Activated B cell treated with CpG ODN at 0.5 μM for 24 hours (primary cell): ENCODE measurements around the gene DLEC1. TPM values are rescaled to one million over a fixed set of nuclear protein-coding genes. Genes with fewer than 3 reads are reported as not detected.
"Not testable (repeated sequence)": the region's sequence is repeated elsewhere in the genome, so short reads cannot be mapped to it uniquely, and the experiment has no call there.

Experiments
- ATAC-seq: fragments of 200-7000 bp; cut with Tn5 transposase; one replicate; pipeline ENCODE4 v1.10.0; 2021; ENCODE audit warnings: low read depth, mild to moderate bottlenecking, moderate library complexity
- CTCF ChIA-PET: fragments of 350-600 bp; sonication (Branson Sonifier 250); formaldehyde crosslinking; loops from one replicate; lab custom pipeline; 2021; ENCODE audit warnings: antibody characterized with exemption; lab: Charles Lee
- POLR2A ChIA-PET: fragments of 350-600 bp; sonication (Branson Sonifier 250); formaldehyde crosslinking; loops from one replicate; lab custom pipeline; 2021; ENCODE audit warnings: antibody characterized with exemption; lab: Charles Lee
- DNase-seq: peaks from one replicate; pipeline ENCODE4 v3.0.0; 2022
- H3K27ac Mint-ChIP-seq: one replicate; pipeline ENCODE4 v1.8.0; 2020; ENCODE audit warnings: mixed read lengths
- H3K27me3 Mint-ChIP-seq: one replicate; pipeline ENCODE4 v1.8.0; 2021; ENCODE audit warnings: mixed read lengths
- H3K36me3 Mint-ChIP-seq: one replicate; pipeline ENCODE4 v1.8.0; 2021; ENCODE audit warnings: low read depth, mixed read lengths
- H3K4me1 Mint-ChIP-seq: one replicate; pipeline ENCODE4 v1.8.0; 2021; ENCODE audit warnings: mixed read lengths
- H3K4me3 Mint-ChIP-seq: one replicate; pipeline ENCODE4 v1.8.0; 2020; ENCODE audit warnings: mild to moderate bottlenecking, mixed read lengths
- H3K9me3 Mint-ChIP-seq: one replicate; pipeline ENCODE4 v1.8.0; 2020; ENCODE audit warnings: mixed read lengths
- intact Hi-C: fragments of 100-400 bp; cut with micrococcal nuclease; formaldehyde crosslinking; loops from one replicate; pipeline ENCODE4 v1.15.1; 2024
- total RNA-seq: library from RNA; stranded (reverse); gene quantifications from 2 replicates; pipeline ENCODE4 v1.2.3, GENCODE V29; 2022
- TF ChIP-seq, protein P1 (sequence below): fragments of 200-600 bp; IDR thresholded peaks from one replicate; pipeline ENCODE4 v1.8.0; 2022; ENCODE audit warnings: antibody characterized with exemption, mild to moderate bottlenecking

Gene DLEC1
- total RNA-seq, 1 donor from 2014 or later = 0.11 TPM

- POLR2A ChIA-PET = no interaction called here
- H3K36me3 Mint-ChIP-seq = no peaks in the 10 kb centered on the region
- no peaks in the 10 kb centered on the region for H3K4me1 Mint-ChIP-seq
- CTCF ChIA-PET = no interaction called here
- TF ChIP-seq, protein P1, sequence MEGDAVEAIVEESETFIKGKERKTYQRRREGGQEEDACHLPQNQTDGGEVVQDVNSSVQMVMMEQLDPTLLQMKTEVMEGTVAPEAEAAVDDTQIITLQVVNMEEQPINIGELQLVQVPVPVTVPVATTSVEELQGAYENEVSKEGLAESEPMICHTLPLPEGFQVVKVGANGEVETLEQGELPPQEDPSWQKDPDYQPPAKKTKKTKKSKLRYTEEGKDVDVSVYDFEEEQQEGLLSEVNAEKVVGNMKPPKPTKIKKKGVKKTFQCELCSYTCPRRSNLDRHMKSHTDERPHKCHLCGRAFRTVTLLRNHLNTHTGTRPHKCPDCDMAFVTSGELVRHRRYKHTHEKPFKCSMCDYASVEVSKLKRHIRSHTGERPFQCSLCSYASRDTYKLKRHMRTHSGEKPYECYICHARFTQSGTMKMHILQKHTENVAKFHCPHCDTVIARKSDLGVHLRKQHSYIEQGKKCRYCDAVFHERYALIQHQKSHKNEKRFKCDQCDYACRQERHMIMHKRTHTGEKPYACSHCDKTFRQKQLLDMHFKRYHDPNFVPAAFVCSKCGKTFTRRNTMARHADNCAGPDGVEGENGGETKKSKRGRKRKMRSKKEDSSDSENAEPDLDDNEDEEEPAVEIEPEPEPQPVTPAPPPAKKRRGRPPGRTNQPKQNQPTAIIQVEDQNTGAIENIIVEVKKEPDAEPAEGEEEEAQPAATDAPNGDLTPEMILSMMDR = no peak
- H3K4me3 Mint-ChIP-seq = no peak overlapping the region
- peaks cover 11% of the 10 kb centered on the region for H3K27me3 Mint-ChIP-seq
- DNase-seq (no peak), ATAC-seq (no peak)
- intact Hi-C loops = no loop called here
- no peaks in the 10 kb centered on the region for H3K9me3 Mint-ChIP-seq
- no peak overlapping the region for H3K27ac Mint-ChIP-seq
Measured at GRCh38 chr3:38047896-38048295, 8.9 kb downstream of the DLEC1 start.

DNA sequence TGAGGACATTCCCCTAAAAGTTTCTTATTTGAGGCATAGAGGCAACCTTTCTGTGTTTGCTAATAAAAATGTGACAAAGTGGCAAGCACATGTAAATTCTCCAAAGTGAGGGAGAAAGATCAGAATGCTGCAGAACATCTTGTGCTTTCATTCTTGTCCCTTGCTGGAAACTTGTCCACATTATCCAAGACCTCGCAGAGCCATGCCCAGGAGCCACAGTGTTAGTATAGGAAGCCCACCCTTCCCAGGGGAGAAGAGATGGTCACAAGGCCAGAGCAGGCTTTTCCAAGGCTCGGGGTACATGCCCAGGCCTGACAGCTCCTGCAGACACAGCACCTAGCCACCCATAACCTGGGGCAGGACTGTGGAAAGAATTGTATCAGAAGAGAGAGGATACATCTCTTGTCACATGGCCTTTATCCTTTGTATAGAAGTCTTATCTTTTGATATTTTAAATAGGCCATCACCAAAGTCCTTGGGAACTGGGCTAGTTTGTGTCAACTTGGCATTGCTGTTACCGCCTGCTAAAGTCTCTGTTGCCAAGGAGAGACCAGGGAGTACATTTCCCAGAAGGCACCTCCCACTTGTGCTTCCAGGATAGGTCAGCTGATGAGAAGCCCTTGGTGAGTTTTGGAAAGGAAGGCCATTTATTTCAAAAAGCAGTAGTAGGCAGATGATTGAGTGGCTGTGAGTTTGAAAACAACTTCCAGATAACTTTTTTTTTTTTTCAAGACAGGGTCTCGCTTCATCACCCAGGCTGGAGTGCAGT is 10.5 kb downstream of the DLEC1 start:
- H3K4me1 Mint-ChIP-seq = no peaks in the 10 kb centered on the region
- no peak overlapping the region for H3K27ac Mint-ChIP-seq
- H3K9me3 Mint-ChIP-seq = no peaks in the 10 kb centered on the region
- ATAC-seq = no peak
- intact Hi-C loops = no loop called here
- H3K27me3 Mint-ChIP-seq = peaks cover 11% of the 10 kb centered on the region
- no peak for DNase-seq
- TF ChIP-seq, protein P1 = no peak
- POLR2A ChIA-PET = no interaction called here
- CTCF ChIA-PET = no interaction called here
- H3K4me3 Mint-ChIP-seq = no peak overlapping the region
- H3K36me3 Mint-ChIP-seq = no peaks in the 10 kb centered on the region

GRCh38 chr3:38051131-38051530 is 12.1 kb downstream of the DLEC1 start:
- DNase-seq (no peak), ATAC-seq (no peak)
- no peaks in the 10 kb centered on the region for H3K36me3 Mint-ChIP-seq
- no peak overlapping the region for H3K27ac Mint-ChIP-seq
- ChIA-PET POLR2A (no interaction called here), CTCF (no interaction called here)
- peaks cover 10% of the 10 kb centered on the region for H3K27me3 Mint-ChIP-seq
- no peaks in the 10 kb centered on the region for H3K4me1 Mint-ChIP-seq
- TF ChIP-seq, protein P1 = no peak
- no peak overlapping the region for H3K4me3 Mint-ChIP-seq
- intact Hi-C loops = no loop called here
- H3K9me3 Mint-ChIP-seq = no peaks in the 10 kb centered on the region

DNA sequence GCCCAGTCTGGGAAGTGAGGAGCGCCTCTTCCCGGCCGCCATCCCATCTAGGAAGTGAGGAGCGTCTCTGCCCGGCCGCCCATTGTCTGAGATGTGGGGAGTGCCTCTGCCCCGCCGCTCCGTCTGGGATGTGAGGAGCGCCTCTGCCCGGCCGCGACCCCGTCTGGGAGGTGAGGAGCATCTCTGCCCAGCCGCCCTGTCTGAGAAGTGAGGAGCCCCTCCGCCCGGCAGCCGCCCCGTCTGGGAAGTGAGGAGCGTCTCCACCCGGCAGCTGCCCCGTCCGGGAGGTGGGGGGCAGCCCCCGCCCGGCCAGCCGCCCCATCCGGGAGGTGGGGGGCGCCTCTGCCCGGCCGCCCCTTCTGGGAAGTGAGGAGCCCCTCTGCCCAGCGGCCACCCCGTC is 14.3 kb downstream of the DLEC1 start:
- POLR2A ChIA-PET, ATAC-seq, DNase-seq, H3K4me1 Mint-ChIP-seq, H3K27me3 Mint-ChIP-seq, H3K36me3 Mint-ChIP-seq, CTCF ChIA-PET, intact Hi-C loops, H3K9me3 Mint-ChIP-seq, H3K27ac Mint-ChIP-seq, H3K4me3 Mint-ChIP-seq: not testable (repeated sequence)

DNA sequence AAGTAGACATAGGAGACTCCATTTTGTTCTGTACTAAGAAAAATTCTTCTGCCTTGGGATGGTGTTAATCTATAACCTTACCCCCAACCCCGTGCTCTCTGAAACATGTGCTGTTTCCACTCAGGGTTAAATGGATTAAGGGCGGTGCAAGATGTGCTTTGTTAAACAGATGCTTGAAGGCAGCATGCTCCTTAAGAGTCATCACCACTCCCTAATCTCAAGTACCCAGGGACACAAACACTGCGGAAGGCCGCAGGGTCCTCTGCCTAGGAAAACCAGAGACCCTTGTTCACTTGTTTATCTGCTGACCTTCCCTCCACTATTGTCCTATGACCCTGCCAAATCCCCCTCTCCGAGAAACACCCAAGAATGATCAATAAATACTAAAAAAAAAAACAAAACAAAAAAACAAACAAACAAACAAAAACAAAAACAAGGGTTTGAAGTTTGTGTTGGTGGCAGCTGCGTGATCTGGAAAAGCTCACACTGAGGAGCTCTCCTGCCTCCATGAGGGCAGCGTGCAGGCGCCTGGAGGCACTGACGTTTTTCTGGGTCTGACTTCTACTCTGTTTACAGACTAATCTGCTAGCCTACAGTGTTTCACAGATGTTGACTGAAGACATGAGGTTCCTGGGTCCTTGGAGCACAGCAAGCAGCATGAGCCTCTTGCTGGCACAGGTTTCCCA is 14.9 kb downstream of the DLEC1 start:
- H3K27ac Mint-ChIP-seq, H3K4me1 Mint-ChIP-seq, H3K4me3 Mint-ChIP-seq, intact Hi-C loops, CTCF ChIA-PET, H3K9me3 Mint-ChIP-seq, ATAC-seq, POLR2A ChIA-PET, H3K27me3 Mint-ChIP-seq, H3K36me3 Mint-ChIP-seq, DNase-seq: not testable (repeated sequence)

GRCh38 chr3:38054499-38055001 is 15.5 kb downstream of the DLEC1 start:
- Mint-ChIP-seq H3K27ac (no peak overlapping the region), H3K36me3 (no peaks in the 10 kb centered on the region), H3K27me3 (peaks cover 5% of the 10 kb centered on the region), H3K9me3 (no peaks in the 10 kb centered on the region), H3K4me1 (no peaks in the 10 kb centered on the region), H3K4me3 (no peak overlapping the region)
- ATAC-seq (no peak), DNase-seq (no peak)
- ChIA-PET POLR2A (no interaction called here), CTCF (no interaction called here)
- intact Hi-C loops = no loop called here
- TF ChIP-seq, protein P1 = no peak
